GM19455 (cell line): Measurements from ENCODE around the gene GCLC.

Experiments
- ATAC-seq: cut with Tn5 transposase; IDR thresholded peaks from one replicate; pipeline ENCODE4 v1.9.1; 2021; ENCODE audit not compliant: unreplicated experiment

The GCLC gene

DNA sequence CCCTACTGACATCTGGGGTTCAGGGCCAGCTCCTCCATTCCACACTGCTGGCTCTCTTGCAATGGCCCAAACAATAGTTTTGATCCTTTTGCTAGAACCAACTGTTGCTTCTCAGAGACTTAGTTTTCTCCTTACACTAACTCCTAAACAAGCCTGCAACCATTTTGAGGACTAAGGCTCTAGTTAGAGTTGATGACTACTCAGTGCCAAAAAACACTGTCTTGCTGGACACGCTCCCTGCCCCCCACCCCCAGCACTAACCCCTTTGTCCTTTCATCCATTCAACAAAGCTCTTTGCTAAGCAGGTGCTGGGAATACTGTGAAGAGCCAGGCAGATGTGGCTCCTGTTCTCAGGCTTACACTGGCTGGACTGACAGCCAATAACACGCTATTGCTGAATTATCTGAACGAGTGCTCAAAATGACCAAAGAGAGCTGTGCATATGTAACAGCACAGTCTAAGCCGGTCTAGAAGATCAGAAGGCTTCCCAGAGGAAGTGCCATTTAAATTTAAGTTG is 17.6 kb downstream of the GCLC start:
- ATAC-seq: no peak

- ATAC-seq: no peak
Measured at GRCh38 chr6:53526000-53526399, 18.9 kb downstream of the GCLC start.

DNA sequence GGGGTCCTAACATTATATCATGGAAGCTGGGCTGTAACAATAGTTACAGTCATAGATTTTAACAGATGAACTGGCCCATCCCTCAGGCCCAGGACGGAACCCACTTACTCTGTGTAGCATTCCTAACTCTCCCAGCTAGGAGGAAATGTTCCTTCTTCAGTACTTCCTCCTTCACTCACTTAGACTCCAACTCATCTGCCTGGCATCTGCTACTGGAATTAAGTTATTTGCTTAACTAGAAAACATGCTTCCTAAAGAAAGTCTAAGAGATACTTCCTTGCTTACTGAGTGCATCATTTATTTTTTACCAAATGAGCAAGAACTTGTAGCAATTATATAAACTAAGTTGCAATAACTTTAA is 20.5 kb downstream of the GCLC start:
- no peak for ATAC-seq

GRCh38 chr6:53523511-53524454 is 21.1 kb downstream of the GCLC start:
- ATAC-seq: no peak

DNA sequence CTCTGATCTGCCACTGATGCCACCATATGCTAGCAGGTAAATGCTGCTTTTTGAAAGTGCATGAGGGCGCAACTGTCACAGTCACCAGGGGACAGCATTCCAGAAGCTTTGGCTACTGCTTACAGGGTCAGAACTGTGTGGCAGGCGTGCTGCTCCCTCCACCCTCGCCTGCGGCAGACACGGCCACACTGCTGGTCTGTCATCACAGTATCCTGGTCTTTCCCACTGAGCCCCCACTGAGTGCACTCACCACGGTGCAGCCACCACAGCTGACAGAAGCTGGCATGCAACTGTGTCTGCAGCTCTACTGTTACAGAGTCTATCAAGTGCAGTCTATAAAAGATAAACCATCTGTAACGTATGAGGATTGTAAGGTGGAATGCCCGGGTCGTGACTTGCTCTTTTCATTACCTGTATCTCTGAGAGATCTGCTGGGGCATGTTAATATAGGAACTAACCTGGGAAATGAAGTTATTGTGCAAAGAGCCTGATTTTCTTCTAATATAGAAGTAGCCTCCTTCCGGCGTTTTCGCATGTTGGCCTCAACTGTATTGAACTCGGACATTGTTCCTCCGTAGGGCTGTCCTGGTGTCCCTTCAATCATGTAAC is 24.5 kb downstream of the GCLC start:
- no peak for ATAC-seq

GRCh38 chr6:53518862-53519261 is 26.0 kb downstream of the GCLC start:
- no peak for ATAC-seq

DNA sequence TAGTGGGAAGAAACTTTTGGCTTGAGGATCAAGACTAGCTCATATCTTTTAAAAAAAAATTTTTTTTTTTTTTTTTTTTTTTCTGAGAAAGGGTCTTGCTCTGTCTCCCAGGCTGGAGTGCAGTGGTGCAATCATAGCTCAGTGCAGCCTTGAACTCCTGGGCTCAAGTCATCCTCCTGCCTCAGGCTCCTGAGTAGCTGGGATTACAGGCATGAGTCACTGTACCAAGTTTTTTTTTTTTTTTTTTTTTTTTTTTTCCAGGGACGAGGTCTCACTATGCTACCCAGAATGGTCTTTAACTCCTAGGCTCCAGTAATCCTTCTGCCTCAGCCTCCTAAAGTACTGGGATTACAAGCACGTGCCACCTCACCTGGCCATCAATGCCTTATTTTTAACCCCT is 27.9 kb downstream of the GCLC start:
- ATAC-seq: no peak

- no peak for ATAC-seq
Measured at GRCh38 chr6:53514677-53515076, 30.2 kb downstream of the GCLC start.

DNA sequence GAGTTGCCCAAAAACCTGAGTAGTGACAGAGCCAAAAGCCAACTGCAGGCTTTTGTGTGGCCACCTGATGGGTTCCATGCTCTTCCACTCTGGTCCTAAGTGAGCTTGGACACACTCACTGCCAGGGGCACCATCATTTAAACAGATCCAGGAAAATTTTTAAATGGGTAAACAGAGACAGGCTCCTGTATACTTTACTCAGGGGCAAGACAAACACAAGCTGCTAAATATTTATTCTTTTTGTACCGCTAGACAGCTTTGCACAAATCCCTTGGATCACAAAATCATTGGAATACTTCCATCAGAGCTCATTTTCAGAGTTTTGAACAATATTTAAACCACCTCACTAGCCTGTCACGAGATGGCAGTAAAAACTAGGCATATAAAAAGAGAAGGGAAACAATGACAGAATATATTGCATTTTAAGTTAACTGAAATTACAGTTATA is 31.4 kb downstream of the GCLC start:
- no peak for ATAC-seq

DNA sequence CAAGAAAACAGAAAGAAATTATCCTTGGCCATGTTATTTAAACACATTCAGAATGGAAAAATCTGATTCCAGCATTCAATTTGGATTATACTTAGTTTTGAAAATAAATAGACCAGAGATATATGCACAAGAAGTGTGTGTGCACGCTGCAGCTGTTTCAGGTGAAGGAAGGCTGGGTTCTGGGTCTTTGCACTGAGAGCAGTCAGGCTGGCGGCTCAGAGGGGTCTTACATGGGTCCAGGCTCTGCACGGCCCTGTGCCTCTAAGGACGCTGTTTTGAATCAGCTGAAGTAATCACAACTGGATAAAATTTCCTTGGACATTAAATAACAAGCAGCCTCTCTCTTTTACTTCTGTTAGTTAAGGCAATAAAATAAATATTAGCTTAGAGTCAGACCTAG is 31.8 kb downstream of the GCLC start:
- ATAC-seq: no peak

- ATAC-seq: no peak
Measured at GRCh38 chr6:53512626-53513025, 32.3 kb downstream of the GCLC start.

DNA sequence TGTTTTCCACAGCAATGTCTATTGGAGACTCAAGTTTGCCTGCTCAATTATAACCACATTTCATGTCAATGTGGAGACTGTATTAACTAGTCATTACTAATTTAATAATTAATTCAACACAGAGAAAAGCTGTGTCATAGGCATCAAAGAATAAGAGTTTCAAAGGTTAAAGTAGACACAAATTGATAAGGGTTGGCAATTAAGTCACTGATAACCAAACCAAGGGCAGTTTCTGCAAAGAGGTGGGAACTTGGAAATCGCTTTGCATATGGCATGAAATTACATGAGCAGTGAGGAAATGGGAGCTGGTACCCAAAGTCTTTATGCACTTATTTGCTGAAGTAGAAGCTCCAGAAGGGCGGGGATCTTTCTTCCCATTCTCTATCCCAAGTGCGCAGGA is 34.2 kb downstream of the GCLC start:
- no peak for ATAC-seq

- no peak for ATAC-seq
Measured at GRCh38 chr6:53506872-53507271, 38.0 kb downstream of the GCLC start.

DNA sequence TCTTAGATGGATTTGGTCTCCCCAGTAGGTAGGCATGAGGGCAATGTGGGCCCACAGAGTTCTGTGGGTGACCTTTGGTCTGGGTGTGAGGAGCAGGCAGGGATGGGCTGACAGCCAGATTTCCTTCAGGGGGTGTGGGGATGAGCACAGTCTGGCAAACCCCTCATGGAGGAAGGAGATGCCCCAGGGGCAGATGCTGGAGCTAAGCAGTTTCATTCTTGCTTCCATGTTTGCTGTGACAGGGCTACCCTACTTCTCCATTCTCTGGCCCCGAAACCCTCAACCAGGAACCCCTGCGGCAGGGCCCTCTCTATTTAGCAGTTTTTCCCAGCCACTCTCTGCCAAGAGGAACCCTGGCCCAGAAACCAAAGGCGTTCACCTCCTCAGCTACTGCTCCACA is 40.4 kb downstream of the GCLC start:
- ATAC-seq: no peak

- ATAC-seq: no peak
Measured at GRCh38 chr6:53503060-53503459, 41.8 kb downstream of the GCLC start.

- no peak for ATAC-seq
Measured at GRCh38 chr6:53501432-53501831, 43.5 kb downstream of the GCLC start.

DNA sequence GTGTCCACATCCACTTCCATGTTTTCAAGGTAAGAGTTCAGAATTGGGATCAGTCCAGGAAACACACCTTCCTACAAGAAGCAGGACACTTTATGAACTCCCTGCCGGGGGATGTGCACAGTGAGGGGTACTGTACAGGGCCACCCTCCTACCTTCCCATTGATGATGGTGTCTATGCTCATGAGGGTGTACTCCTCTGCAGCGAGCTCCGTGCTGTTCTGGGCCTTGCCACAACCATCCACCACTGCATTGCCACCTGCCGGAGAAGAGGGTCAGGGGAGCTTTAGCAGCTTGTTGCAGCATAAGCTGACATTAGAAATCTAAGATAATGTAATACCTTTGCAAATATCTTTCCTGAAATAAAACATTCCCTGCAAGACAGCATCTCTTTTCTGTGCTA is 44.8 kb downstream of the GCLC start:
- no peak for ATAC-seq

DNA sequence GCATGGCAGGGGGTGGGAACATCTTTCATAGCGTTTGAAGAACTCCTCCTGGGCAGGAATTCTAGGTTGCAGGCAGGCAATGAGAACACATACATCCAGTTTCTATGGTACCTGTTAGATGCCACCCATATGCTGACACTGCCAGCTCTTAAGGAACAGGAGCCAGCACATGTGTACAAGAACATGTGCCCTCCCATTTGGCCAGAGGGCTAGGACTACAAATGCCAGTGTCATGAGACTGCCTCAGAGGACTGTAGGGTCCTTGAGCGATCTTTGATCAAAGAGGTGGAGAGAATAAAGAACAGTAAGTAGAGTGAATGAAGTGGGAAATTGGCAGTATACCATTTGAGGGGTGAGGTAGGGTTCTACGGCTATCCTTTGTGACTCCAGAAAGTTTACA is 45.8 kb downstream of the GCLC start:
- no peak for ATAC-seq

- ATAC-seq: no peak
Measured at GRCh38 chr6:53498649-53499048, 46.3 kb downstream of the GCLC start.

GRCh38 chr6:53497905-53498304 is 47.0 kb downstream of the GCLC start:
- no peak for ATAC-seq

DNA sequence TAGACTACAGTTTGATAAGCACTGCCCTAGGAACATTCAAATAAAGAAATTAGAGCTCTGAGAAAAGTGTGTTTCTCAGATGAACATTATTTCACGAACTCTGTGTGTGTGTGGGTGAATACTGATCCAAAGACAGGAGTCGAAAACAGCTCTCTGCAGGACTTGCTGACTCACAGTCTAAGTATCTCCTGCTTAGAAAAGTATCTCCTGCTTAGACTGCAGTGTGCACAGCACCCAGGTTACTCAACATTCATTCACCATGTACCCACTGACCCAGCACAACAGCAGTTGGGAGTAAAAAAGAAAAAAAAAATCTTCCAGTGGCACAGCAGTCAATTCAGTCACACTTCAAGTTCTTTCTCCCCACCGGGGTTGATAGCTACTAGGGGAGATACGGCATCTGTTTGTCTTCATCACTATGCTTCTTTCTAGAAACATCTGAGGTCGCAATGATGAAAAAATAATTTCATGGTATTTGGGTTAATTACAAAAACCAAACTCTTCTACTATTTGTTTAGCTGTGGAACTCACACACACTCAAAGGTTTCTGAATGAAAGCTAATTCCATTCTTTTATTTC is 48.0 kb downstream of the GCLC start:
- no peak for ATAC-seq
